A549 (cell line): ENCODE measurements around the gene C3orf18.

ENCODE experiments used
- EP300 ChIP-seq, 2 experiments: fragments of >200 bp; sonication (Bioruptor Twin); formaldehyde crosslinking; IDR thresholded peaks; 2 replicates in 1 of 2; 3 replicates in 1 of 2; pipeline ENCODE4 v1.6.1; 2016 to 2017
- JUN ChIP-seq, 2 experiments: fragments of >200 bp; sonication (Bioruptor Twin); formaldehyde crosslinking; IDR thresholded peaks; 2 replicates in 1 of 2; 3 replicates in 1 of 2; pipeline ENCODE4 v1.6.1; 2016 to 2017
- KDM5A ChIP-seq: fragments of 200-600 bp; sonication (generic); IDR thresholded peaks from 2 replicates; pipeline ENCODE4 v1.6.1; 2016; ENCODE audit warnings: antibody characterized with exemption, mild to moderate bottlenecking
- MAFK ChIP-seq: fragments of 450-650 bp; IDR thresholded peaks from 2 replicates; pipeline ENCODE4 v1.6.1; 2014; ENCODE audit not compliant: partially characterized antibody
- PBX3 ChIP-seq: IDR thresholded peaks from 2 replicates; pipeline ENCODE4 v1.6.1; 2012
- RFX5 ChIP-seq: fragments of 450-650 bp; IDR thresholded peaks from 2 replicates; pipeline ENCODE4 v1.7.1; 2014; ENCODE audit warnings: antibody characterized with exemption, mild to moderate bottlenecking, moderate library complexity
- TF ChIP-seq, protein P1 (sequence below): fragments of >200 bp; sonication (Bioruptor Twin); formaldehyde crosslinking; IDR thresholded peaks from 3 replicates; pipeline ENCODE4 v1.5.1; 2016

GRCh38 chr3:50557106-50557505 lies 10.4 kb downstream of the C3orf18 start:
- TF ChIP-seq, protein P1, sequence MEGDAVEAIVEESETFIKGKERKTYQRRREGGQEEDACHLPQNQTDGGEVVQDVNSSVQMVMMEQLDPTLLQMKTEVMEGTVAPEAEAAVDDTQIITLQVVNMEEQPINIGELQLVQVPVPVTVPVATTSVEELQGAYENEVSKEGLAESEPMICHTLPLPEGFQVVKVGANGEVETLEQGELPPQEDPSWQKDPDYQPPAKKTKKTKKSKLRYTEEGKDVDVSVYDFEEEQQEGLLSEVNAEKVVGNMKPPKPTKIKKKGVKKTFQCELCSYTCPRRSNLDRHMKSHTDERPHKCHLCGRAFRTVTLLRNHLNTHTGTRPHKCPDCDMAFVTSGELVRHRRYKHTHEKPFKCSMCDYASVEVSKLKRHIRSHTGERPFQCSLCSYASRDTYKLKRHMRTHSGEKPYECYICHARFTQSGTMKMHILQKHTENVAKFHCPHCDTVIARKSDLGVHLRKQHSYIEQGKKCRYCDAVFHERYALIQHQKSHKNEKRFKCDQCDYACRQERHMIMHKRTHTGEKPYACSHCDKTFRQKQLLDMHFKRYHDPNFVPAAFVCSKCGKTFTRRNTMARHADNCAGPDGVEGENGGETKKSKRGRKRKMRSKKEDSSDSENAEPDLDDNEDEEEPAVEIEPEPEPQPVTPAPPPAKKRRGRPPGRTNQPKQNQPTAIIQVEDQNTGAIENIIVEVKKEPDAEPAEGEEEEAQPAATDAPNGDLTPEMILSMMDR = no peak
- TF ChIP-seq MAFK (no peak), JUN (IDR thresholded peaks at IDR 0.05) (no peak), KDM5A (no peak), RFX5 (no peak), PBX3 (no peak), EP300 (IDR thresholded peaks at IDR 0.05) (no peak)
